Stimulated activated CD8-positive, alpha-beta memory T cell treated with anti-CD3 and anti-CD28 coated beads, Interleukin-7, amount 100 ng/mL, for 1 hour (primary cell): ENCODE data around the gene PLK3.
"Not testable (repeated sequence)": the region's sequence is repeated elsewhere in the genome, so short reads cannot be mapped to it uniquely, and the experiment has no call there.

ENCODE experiments used
- DNase-seq, 2 donors: peaks; one replicate each; pipeline ENCODE4 v3.0.0-alpha.2; 2020; ENCODE audit warnings: low read depth in 2 of 2

The PLK3 gene

GRCh38 chr1:44808938-44809917, 9.1 kb downstream of the PLK3 start:
- peak; percentile 62 to 64 for DNase-seq

- no peak for DNase-seq
Measured at GRCh38 chr1:44810101-44810761, 10.1 kb downstream of the PLK3 start.

- not testable (repeated sequence) for DNase-seq
Measured at GRCh38 chr1:44810762-44811105, 10.6 kb downstream of the PLK3 start.

- DNase-seq, result no peak
Measured at GRCh38 chr1:44811234-44811633, 11.1 kb downstream of the PLK3 start.

- DNase-seq, result no peak
Measured at GRCh38 chr1:44812822-44813543, 12.8 kb downstream of the PLK3 start.

GRCh38 chr1:44815926-44816325, 15.7 kb downstream of the PLK3 start:
- DNase-seq, result not testable (repeated sequence)

GRCh38 chr1:44817307-44817706, 17.1 kb downstream of the PLK3 start:
- no peak for DNase-seq

GRCh38 chr1:44817771-44818495, 17.8 kb downstream of the PLK3 start:
- no peak for DNase-seq

- DNase-seq, result no peak
Measured at GRCh38 chr1:44819196-44819607, 19.0 kb downstream of the PLK3 start.

GRCh38 chr1:44819608-44820327, 19.6 kb downstream of the PLK3 start:
- peak; percentile 53 to 65 for DNase-seq

- no peak for DNase-seq
Measured at GRCh38 chr1:44820328-44821239, 20.4 kb downstream of the PLK3 start.

- DNase-seq, result no peak
Measured at GRCh38 chr1:44821240-44821715, 21.1 kb downstream of the PLK3 start.

GRCh38 chr1:44822131-44822701, 22.0 kb downstream of the PLK3 start:
- DNase-seq, result no peak

GRCh38 chr1:44822981-44823451, 22.8 kb downstream of the PLK3 start:
- DNase-seq, result no peak

- not testable (repeated sequence) for DNase-seq
Measured at GRCh38 chr1:44824392-44824791, 24.2 kb downstream of the PLK3 start.

- DNase-seq, result no peak
Measured at GRCh38 chr1:44826375-44827196, 26.4 kb downstream of the PLK3 start.

GRCh38 chr1:44827197-44828002, 27.2 kb downstream of the PLK3 start:
- no peak for DNase-seq
